ENCODE data around the gene NECTIN1.

The NECTIN1 gene

GRCh38 chr11:119684361-119685110 lies 44.5 kb downstream of the NECTIN1 start:
- Histone ChIP-seq H3K36me3 (replicated peaks; ENCODE audit: low read depth, low read length) (peaks cover 10% of the 10 kb centered on the region), H3K27ac (ENCODE audit: low read length) (no peak overlapping the region), H3K79me2 (ENCODE audit: low read length) (peaks cover 99% of the 10 kb centered on the region), H3K4me1 (ENCODE audit: low read length) (peaks cover 32% of the 10 kb centered on the region), H3K9me3 (ENCODE audit: insufficient read depth, low read length) (no peaks in the 10 kb centered on the region), H4K20me1 (ENCODE audit: insufficient read depth, low read length) (peaks cover 76% of the 10 kb centered on the region), H2AFZ (ENCODE audit: low read depth, low read length) (no peak overlapping the region), H3K4me3 (ENCODE audit: low read length) (no peak overlapping the region), H3K27me3 (ENCODE audit: low read depth, low read length) (no peaks in the 10 kb centered on the region), H3K9ac (ENCODE audit: low read length) (no peak overlapping the region), H3K4me2 (ENCODE audit: low read length) (no peak overlapping the region)
- TF ChIP-seq CTCF (IDR thresholded peaks at IDR 0.05; ENCODE audit: low read depth, low read length) (no peak), EZH2phosphoT487 (IDR thresholded peaks at IDR 0.05; ENCODE audit: low read depth) (no peak)

- Histone ChIP-seq H2AFZ (ENCODE audit: low read depth, low read length) (no peak overlapping the region), H3K27me3 (ENCODE audit: low read depth, low read length) (no peaks in the 10 kb centered on the region), H3K79me2 (ENCODE audit: low read length) (peaks cover 99% of the 10 kb centered on the region), H3K36me3 (replicated peaks; ENCODE audit: low read depth, low read length) (peaks cover 17% of the 10 kb centered on the region), H3K4me1 (ENCODE audit: low read length) (peaks cover 27% of the 10 kb centered on the region), H3K9me3 (ENCODE audit: insufficient read depth, low read length) (no peaks in the 10 kb centered on the region), H3K9ac (ENCODE audit: low read length) (no peak overlapping the region), H4K20me1 (ENCODE audit: insufficient read depth, low read length) (peaks cover 69% of the 10 kb centered on the region), H3K4me3 (ENCODE audit: low read length) (no peak overlapping the region), H3K4me2 (ENCODE audit: low read length) (no peak overlapping the region), H3K27ac (ENCODE audit: low read length) (no peak overlapping the region)
- TF ChIP-seq EZH2phosphoT487 (IDR thresholded peaks at IDR 0.05; ENCODE audit: low read depth): no peak
- no peak for TF ChIP-seq CTCF (IDR thresholded peaks at IDR 0.05; ENCODE audit: low read depth, low read length)
Measured at GRCh38 chr11:119683783-119684182, 45.2 kb downstream of the NECTIN1 start.

GRCh38 chr11:119681361-119681910 lies 47.6 kb downstream of the NECTIN1 start:
- Histone ChIP-seq H3K9me3 (ENCODE audit: insufficient read depth, low read length) (0 out of 2 replicates have a peak, but pooled peaks cover 3% of the 10 kb centered on the region), H3K4me3 (ENCODE audit: low read length) (no peak overlapping the region), H3K79me2 (ENCODE audit: low read length) (peaks cover 76% of the 10 kb centered on the region), H3K27me3 (ENCODE audit: low read depth, low read length) (no peaks in the 10 kb centered on the region), H2AFZ (ENCODE audit: low read depth, low read length) (no peak overlapping the region), H3K4me1 (ENCODE audit: low read length) (peaks cover 9% of the 10 kb centered on the region; the same call in 1 of the 2 replicates), H3K36me3 (replicated peaks; ENCODE audit: low read depth, low read length) (peaks cover 41% of the 10 kb centered on the region), H3K9ac (ENCODE audit: low read length) (no peak overlapping the region), H3K27ac (ENCODE audit: low read length) (no peak overlapping the region), H4K20me1 (ENCODE audit: insufficient read depth, low read length) (peaks cover 48% of the 10 kb centered on the region), H3K4me2 (ENCODE audit: low read length) (no peak overlapping the region)
- TF ChIP-seq EZH2phosphoT487 (IDR thresholded peaks at IDR 0.05; ENCODE audit: low read depth) (no peak), CTCF (IDR thresholded peaks at IDR 0.05; ENCODE audit: low read depth, low read length) (no peak)

- H3K4me2 ChIP-seq (ENCODE audit: low read length): no peak overlapping the region
- H3K9me3 ChIP-seq (ENCODE audit: insufficient read depth, low read length): 0 out of 2 replicates have a peak, but pooled peaks cover 3% of the 10 kb centered on the region
- no peak overlapping the region for H3K9ac ChIP-seq (ENCODE audit: low read length)
- H3K4me1 ChIP-seq (ENCODE audit: low read length): peaks cover 16% of the 10 kb centered on the region; the same call in 1 of the 2 replicates
- H2AFZ ChIP-seq (ENCODE audit: low read depth, low read length): no peak overlapping the region
- no peak overlapping the region for H3K4me3 ChIP-seq (ENCODE audit: low read length)
- H3K79me2 ChIP-seq (ENCODE audit: low read length): peaks cover 76% of the 10 kb centered on the region
- no peaks in the 10 kb centered on the region for H3K27me3 ChIP-seq (ENCODE audit: low read depth, low read length)
- peaks cover 42% of the 10 kb centered on the region for H4K20me1 ChIP-seq (ENCODE audit: insufficient read depth, low read length)
- H3K27ac ChIP-seq (ENCODE audit: low read length): no peak overlapping the region
- TF ChIP-seq CTCF (IDR thresholded peaks at IDR 0.05; ENCODE audit: low read depth, low read length) (no peak), EZH2phosphoT487 (IDR thresholded peaks at IDR 0.05; ENCODE audit: low read depth) (no peak)
- H3K36me3 ChIP-seq (replicated peaks; ENCODE audit: low read depth, low read length): peaks cover 47% of the 10 kb centered on the region
Measured at GRCh38 chr11:119680541-119681360, 48.2 kb downstream of the NECTIN1 start.
